Embryonic facial prominence (tissue), 1 donor: ENCODE results near the gene GALNT1.

Experiments used
- DNase-seq: peaks from one replicate; pipeline ENCODE4 v3.0.0-alpha.2; 2016; ENCODE audit errors: extremely low spot score

The GALNT1 gene

DNA sequence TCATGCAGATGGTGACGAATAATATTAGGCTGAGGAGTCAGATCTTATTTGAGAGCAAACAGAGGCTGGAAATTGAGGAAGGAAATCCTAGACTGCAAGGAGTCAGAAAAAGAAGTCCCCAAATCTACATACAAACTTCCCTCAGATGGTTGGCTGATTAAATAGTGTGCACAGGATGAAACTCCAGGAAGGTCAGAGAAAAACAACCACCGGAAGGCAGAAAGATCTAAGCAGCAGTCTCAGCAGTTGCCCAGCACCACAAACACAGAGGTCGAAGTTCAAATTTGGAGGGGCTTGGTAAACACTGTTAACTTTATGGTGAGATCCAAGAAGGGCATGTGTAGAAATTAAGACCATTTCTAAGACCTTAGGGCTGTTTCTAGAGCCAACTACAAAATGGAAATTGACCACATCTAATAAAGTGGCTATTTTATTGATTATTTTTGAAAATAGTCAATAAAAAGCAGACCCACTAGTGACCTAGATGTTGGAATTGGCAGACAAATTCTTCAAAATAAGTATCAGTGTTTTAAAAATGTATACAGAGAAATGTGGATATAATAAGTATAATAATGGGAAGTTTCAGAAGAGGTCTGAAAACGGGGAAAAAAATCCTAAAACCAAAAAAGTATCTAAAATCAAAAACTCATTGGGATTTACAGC is 134.8 kb downstream of the GALNT1 start:
- DNase-seq, result no peak

GRCh38 chr18:35717182-35717581 is 135.6 kb downstream of the GALNT1 start:
- no peak for DNase-seq

DNA sequence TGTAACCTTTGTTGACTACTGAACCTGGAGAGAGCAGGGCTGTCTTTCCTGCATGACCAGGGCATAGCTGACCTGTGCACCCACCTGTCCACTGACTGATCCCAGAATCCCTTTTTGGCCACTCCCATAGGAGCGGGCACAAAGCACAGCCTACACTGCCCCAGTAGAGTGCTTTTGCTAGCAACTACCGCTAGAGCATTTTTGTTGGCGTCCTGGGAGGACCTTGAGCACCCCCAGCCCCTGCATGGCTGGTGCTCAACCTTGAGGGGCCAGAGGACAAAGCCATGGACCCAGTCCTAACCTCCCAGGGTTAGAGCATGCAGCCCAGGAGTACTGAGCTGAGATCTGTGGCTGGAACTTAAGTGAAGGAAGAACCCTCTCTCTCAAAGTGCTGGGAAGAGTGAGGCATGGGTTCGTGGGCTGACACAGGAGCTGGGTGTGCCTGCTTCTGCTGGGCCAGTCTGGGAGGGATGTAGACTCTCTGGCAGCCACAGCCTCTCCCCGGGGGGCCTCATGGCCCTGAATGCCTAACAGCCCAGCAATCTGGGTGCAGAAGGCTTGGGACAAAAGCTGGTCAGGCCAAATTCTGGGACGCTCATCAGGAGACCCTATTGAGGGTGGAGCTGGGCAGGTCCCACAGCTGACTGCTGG is 140.0 kb downstream of the GALNT1 start:
- DNase-seq, result no peak

GRCh38 chr18:35728676-35729075 is 147.1 kb downstream of the GALNT1 start:
- DNase-seq, result no peak

GRCh38 chr18:35729991-35730668 is 148.6 kb downstream of the GALNT1 start:
- DNase-seq, result no peak

DNA sequence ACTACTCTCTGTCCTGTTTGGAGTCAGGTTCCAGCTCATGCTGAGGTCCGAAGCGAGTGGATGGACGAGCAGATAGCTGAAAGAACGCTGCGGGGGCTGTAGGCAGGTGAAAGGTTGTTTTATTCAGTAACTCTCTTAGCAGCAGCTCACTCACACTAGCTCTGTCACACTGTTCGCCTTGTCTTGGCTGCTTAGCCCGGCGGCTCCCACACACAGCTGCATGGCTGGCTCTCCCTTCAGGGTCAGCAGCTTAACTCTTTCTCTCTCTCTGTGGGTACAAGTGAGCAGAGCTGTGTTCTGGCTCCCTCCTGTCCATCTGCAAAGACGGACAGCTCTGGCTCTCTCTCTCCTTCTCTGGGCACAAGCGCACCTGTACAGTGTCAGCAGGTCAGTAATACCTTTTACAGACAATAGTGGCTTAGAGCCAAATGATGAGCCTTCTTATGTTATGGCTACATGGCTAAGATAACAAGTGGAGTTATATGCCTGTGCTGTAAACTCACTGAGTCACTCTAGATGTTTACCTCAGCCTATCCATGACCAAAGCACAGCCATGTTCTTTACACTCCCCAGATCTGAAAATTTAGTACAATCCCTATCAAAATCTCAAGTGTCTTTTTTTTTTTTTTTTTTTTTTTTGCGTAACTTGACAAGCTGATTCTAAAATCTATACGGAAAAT is 149.3 kb downstream of the GALNT1 start:
- no peak for DNase-seq

GRCh38 chr18:35731701-35732100 is 150.2 kb downstream of the GALNT1 start:
- DNase-seq, result no peak

GRCh38 chr18:35732162-35732561 is 150.6 kb downstream of the GALNT1 start:
- no peak for DNase-seq

GRCh38 chr18:35732636-35733035 is 151.1 kb downstream of the GALNT1 start:
- no peak for DNase-seq

DNA sequence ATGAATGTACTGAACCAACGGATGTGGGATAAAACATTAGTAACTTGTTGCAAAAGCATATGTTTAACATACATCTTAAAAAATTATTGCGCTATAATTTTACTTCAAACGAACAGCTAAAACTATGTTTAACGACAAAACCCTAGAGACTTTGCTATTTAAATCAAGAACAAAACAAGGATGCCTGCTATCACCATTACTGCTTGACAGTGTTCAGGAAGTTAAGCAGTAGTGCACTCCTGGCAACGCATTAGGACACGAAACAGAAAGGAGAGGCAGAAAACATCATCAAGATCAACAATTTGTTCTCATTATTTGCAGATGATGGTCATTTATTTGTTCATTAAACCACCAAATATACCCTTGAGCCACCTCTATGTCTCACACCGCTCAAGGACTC is 151.9 kb downstream of the GALNT1 start:
- DNase-seq, result no peak

GRCh38 chr18:35736696-35737095 is 155.2 kb downstream of the GALNT1 start:
- no peak for DNase-seq

DNA sequence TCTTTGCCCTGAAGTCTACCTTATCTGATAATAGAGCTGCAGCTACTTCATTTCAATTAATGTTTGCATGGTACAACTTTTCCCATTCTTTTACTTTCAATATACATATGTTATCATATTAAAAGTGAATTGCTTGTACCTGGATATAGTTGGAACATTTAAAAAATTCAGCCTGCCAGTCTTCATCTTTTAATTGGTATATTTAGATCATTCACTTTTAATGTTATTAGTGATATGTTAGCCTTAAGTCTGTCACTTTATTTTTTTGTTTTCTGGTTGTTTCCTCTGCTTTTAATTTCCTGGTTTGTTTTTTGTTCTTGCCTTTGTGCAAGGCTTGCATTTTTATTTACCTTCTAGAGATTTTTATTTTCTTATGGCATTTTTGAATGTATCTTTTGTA is 158.2 kb downstream of the GALNT1 start:
- DNase-seq, result no peak

DNA sequence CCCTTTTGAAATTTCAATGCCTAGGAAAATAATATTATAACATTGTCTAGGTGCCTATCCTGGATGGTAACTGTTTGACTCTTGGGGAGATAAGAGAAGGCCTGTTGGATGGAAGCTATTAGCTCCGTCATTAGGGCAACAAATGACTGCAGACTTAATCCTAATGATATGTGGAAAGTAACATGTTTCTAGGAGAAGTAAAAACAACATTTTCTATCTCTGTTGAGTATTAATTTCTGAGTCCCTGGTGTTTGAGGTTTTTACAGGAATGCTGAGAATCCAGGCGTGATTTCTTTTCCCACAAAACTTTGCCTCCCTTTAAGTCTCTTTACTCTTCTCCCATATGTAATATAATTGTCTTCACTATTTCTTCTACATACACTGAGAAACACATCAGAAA is 159.1 kb downstream of the GALNT1 start:
- DNase-seq, result no peak

- DNase-seq, result no peak
These were observed 162.4 kb downstream of the GALNT1 start for GRCh38 chr18:35743916-35744315.

DNA sequence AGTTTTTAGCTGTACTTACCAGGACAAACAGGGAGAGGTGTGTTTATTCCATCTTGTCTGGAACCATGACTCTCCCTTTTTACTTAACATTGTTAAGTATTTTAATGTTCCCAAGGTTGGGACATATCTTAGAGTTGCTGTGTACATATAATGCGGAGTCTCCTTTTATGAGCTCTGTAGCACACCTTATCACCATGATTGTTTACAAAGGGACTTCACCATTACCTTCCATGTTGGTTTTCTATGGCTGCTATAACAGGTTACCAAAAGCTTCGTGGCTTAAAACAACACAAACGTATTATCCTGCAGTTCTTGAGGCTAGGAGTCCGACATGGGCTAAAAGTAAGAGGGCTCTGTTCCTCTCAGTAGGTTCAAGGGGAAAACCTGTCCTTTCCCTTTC is 164.3 kb downstream of the GALNT1 start:
- DNase-seq, result no peak

- DNase-seq, result no peak
These were observed 165.3 kb downstream of the GALNT1 start for GRCh38 chr18:35746826-35747339.

- no peak for DNase-seq
These were observed 166.4 kb downstream of the GALNT1 start for GRCh38 chr18:35747894-35748472.

DNA sequence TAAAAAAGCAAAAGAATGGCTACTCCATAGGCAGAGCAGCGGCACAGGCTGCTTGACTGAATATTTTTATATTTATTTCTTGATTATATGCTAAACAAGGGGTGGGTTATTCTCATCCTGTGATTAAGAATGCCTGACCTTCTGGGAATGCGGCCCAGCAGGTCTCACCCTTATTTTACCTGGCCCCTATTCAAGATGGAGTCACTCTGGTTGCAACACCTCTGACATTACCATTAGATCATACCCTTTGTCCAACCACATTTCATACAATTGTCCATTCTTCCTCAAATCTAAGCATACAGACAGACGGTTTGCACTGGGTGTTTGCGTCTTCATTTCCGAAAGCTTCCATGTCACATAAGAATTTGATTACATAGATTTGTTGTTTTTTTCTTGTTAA is 168.2 kb downstream of the GALNT1 start:
- DNase-seq, result no peak

DNA sequence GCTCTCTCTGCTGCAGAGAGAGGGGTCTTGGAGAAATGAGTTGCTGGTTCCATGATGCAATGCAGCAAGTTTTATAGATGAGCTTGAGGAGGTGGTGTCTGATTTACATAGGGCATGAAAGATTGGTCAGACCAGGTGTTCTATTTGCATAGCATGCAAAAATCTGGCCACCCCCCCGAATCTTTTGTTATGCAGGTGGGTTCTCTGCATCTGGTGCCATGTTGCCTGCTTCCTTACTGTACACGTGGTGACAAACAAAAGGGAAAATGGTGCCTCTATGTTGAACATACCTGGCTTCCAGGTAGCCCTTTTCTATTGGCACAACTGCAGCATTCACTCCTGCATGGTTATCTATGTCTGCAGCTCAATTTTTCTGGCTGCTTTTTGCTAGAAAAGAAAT is 169.4 kb downstream of the GALNT1 start:
- no peak for DNase-seq

DNA sequence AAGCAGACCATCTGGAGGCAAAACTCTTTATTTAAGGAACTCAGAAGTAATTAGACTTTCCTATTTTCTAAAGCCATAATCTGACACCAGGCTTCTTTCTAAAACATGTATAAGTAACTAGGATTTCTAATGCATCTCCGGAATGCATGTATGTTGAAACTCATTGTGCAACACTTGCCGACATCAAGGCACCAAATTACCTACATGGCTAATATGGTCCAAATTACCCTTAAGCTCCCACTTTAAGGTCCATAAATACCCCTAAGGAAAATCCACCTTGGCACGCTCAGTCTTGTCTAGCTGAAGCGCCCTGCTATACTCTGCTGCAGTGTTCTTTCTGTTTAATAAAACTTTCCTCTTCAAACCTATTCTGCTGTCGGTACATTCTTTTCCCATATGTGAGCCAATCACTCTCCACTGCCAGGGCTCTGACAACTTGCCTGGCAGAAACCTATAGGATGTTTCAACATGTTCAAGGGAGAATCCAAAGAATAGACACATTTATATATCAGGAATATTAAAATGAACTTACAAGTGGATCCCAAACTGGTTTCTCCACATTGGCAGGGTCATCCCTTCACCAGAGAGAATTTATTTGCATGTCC is 171.9 kb downstream of the GALNT1 start:
- DNase-seq, result no peak

GRCh38 chr18:35754464-35754863 is 172.9 kb downstream of the GALNT1 start:
- no peak for DNase-seq

GRCh38 chr18:35755369-35755768 is 173.8 kb downstream of the GALNT1 start:
- no peak for DNase-seq
